ENCODE results near the gene SLC12A3. TPM values are rescaled to one million over a fixed set of nuclear protein-coding genes. Genes with fewer than 3 reads are reported as not detected.

Gene SLC12A3
- total RNA-seq = not detected

GRCh38 chr16:56864960-56865359 lies at the start of gene SLC12A3:
SLC12A3 (plus strand) TSS chr16:56865207; CDS start chr16:56865236, 29 bp downstream.
- DNase-seq (ENCODE audit: low read depth in 2 of 3, low spot score in 2 of 3) = no peak

DNA sequence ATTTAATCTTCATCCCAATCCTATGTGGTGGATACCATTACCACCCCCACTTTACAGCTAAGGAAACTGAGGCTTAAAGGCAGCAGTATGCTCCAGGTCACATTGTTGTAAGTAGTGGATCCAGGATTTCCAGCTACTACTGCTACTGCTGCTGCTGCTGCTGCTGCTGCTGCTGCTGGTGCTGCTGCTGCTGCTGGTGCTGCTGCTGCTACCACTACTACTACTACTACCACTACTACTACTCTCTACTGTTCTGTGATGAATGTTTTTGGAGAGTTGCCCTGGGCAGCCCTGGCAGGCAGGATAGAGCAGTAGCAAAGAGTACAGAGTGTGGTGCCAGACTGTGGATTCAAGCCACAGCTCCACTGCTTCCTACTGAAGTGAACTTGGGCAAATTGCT lies 49.3 kb upstream of the SLC12A3 start:
- DNase-seq (ENCODE audit: low read depth in 2 of 3, low spot score in 2 of 3) = no peak

DNA sequence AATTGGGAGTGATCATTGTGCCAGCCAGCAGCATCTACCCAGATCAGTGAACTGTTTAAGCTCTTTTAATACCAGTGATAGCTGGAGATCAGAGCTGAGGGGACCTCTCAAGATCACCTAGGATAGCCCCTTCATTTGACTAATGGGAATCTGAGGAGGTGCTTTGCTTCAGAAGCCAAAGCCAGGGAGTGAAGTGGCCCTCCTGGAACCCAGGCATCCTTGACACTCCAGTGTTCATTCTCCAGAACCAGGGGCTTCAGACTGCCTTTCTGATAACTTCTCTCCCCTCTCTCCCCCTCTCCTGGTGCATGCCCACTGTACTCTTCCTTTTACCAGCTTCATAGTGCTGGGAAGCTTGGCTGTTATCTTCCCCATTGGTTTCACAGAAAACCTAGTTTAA lies 48.0 kb upstream of the SLC12A3 start:
- DNase-seq (ENCODE audit: low read depth in 2 of 3, low spot score in 2 of 3) = no peak

GRCh38 chr16:56817938-56818337 lies 47.1 kb upstream of the SLC12A3 start:
- no peak for DNase-seq (ENCODE audit: low read depth in 2 of 3, low spot score in 2 of 3)

DNA sequence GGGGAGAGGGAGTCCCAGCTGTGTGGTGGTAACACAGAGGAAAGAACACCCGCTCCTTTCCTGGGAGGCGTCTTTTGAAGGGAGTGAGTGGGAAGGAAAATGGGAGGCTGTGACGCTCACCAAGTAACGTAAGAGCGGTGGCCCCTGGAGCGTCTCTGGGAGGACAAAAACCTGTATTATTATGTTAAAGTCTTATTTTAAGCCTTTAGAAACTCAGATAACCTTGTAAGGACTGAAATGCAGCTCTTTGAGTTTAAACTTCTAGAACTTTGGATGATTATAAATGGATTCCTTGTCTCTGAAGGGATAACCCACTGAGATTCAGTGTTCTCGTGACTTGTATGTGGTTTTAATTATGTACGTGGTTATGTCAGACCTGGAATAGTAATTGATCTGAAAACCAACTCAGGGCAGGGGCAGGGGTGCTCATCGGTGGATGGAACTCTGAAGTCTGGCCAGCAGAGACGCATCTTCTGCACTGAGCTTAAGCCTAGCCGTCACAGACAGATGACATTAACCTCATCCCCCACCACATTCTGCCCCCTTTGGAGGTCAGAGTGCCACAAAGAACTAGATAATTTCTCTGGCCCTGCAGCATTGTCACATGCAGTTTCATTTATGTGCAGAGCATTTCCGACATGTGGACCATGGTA lies 41.8 kb upstream of the SLC12A3 start:
- DNase-seq (ENCODE audit: low read depth in 2 of 3, low spot score in 2 of 3) = no peak

DNA sequence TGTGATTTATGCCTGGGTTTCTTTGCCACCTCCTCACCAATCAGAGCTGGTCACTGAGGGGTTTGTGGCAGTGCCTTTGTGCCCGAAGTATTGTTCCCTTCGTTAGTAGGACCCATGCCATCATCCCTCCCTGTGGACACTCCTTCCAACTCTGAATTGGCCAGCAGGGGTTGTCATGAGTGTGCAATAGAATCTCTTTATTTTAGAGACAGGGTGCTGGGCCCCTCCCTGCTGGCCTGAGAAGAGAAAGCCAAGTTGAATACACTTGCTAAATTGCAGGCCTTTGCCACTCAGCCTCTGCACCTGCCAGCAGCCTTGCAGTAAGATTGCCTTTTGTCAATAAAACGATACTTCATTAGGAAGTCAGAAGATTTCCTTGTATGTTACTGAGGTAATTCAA lies 40.7 kb upstream of the SLC12A3 start:
- peak in 1 of 3 donors; percentile 8 for DNase-seq (ENCODE audit: low read depth in 2 of 3, low spot score in 2 of 3)

- no peak for DNase-seq (ENCODE audit: low read depth in 2 of 3, low spot score in 2 of 3)
These were observed 40.2 kb upstream of the SLC12A3 start for GRCh38 chr16:56824804-56825203.

- no peak for DNase-seq (ENCODE audit: low read depth in 2 of 3, low spot score in 2 of 3)
These were observed 39.2 kb upstream of the SLC12A3 start for GRCh38 chr16:56825826-56826225.

GRCh38 chr16:56828647-56829046 lies 36.4 kb upstream of the SLC12A3 start:
- no peak for DNase-seq (ENCODE audit: low read depth in 2 of 3, low spot score in 2 of 3)

GRCh38 chr16:56830669-56831068 lies 34.3 kb upstream of the SLC12A3 start:
- no peak for DNase-seq (ENCODE audit: low read depth in 2 of 3, low spot score in 2 of 3)

DNA sequence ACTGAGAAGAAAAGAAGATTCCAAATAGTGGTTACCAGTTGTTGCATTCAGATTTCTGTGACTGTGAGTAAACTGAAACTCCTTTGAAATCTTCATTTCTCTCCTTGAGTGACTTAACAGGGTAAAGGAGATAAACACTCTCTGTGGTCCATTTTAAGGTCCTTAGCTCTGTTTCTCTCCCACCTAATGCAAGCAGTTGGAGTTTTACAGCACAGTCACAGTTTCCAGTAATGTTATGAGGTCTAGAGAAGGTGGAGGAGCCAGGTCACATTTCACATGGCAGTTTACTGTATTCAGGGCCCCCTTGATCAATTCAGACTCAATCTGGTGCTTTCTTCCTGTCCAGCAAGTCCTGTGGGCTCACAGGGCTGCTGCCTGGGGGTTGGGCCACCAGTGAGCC lies 32.2 kb upstream of the SLC12A3 start:
- DNase-seq (ENCODE audit: low read depth in 2 of 3, low spot score in 2 of 3) = no peak

- DNase-seq (ENCODE audit: low read depth in 2 of 3, low spot score in 2 of 3) = no peak
These were observed 31.6 kb upstream of the SLC12A3 start for GRCh38 chr16:56833243-56833970.

DNA sequence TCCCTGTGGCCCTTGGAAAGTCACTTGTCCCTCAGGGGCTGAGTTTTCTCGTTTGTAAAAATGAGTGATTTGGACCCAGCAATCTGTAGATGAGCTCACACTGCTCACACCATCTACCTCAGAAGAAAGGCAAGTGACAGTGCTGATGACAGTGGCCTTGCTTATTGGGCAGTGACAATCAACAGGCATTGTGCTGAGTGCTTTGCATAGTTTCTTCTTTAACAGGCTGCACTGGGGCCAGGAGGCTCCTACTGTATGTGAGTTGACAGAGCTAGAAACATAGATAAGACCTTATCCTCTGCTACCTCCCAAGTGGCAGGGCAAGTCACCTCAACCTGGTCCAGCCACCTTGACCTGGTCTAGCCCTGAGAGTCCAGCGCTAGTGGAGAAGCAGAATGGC lies 29.7 kb upstream of the SLC12A3 start:
- DNase-seq (ENCODE audit: low read depth in 2 of 3, low spot score in 2 of 3) = no peak

- DNase-seq (ENCODE audit: low read depth in 2 of 3, low spot score in 2 of 3) = no peak
These were observed 28.4 kb upstream of the SLC12A3 start for GRCh38 chr16:56836410-56837230.

GRCh38 chr16:56838622-56839337 lies 26.2 kb upstream of the SLC12A3 start:
- DNase-seq (ENCODE audit: low read depth in 2 of 3, low spot score in 2 of 3) = no peak

DNA sequence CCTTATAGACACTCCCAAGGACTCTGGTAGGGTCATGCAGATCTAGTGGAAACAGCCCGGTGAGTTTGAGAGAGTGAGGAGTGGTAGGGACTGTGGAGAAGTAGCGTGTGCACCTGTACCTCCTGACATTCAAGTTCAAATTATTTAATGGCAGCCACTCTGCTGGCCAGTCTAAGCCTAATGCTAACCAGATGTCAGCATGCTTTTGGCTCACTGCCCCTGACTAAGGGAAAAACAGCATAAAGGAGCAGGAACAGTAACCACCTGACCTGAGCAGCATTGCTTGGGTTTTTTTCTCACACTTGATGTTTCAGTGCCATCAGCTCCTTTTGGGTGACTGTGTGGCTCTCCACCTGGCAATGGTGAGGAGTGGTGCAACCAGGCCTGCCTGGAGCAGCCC lies 23.8 kb upstream of the SLC12A3 start:
- no peak for DNase-seq (ENCODE audit: low read depth in 2 of 3, low spot score in 2 of 3)

DNA sequence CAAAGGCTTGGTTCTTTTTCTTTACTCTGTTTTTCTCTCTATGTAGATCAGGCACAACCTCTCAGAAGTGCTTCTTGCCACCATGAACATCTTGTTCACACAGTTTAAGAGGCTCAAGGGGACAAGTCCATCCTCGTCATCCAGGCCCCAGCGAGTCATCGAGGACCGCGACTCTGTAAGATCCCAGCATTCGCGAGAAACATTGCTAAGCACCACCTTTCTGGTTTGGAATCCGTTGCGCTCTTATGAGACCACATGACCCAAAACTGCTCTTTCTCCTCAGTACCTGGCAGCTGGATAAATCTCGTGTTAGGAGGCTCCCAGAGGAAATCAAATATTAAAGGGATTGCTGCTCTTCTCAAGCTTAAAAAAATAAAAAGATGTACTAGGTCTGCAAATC lies 23.3 kb upstream of the SLC12A3 start:
- DNase-seq (ENCODE audit: low read depth in 2 of 3, low spot score in 2 of 3) = no peak

DNA sequence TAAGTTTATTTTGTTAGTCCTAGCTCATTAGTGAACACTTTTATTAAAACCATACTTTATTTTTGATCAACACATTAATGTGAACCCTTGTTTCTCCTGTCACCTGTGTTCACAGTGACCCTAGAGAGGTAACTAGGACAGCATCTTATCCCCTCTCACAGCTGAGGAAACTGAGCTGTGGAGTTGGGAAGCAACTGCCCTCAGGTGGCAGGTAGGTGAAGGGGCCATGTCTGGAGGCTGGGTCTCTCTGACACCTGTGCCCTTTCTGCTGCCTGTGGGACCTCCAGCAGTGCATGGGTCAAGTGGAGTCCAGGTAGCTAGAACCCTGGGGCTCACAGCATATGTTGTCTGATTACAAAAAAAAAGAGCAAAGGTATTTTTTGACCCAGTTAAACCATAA lies 22.9 kb upstream of the SLC12A3 start:
- DNase-seq (ENCODE audit: low read depth in 2 of 3, low spot score in 2 of 3) = no peak

DNA sequence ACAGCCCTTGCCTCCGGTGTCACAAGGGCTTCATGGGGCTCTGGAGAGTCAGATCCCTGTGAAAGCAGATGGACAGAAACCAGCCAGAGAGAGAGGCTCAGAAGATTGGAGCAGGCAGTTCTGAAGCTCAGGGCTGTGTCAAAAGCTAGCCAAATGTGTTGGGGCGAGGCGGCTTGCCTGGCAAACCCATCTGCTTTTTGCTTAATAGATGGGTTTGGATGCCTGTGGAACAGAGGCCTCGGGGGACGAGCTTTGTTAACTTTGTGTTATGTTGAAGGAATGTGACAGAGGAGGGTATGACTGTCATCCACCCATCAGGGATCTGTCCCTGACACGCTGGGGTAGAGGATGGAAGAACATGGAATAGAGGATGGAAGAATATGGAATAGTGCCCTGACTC lies 21.0 kb upstream of the SLC12A3 start:
- no peak for DNase-seq (ENCODE audit: low read depth in 2 of 3, low spot score in 2 of 3)

DNA sequence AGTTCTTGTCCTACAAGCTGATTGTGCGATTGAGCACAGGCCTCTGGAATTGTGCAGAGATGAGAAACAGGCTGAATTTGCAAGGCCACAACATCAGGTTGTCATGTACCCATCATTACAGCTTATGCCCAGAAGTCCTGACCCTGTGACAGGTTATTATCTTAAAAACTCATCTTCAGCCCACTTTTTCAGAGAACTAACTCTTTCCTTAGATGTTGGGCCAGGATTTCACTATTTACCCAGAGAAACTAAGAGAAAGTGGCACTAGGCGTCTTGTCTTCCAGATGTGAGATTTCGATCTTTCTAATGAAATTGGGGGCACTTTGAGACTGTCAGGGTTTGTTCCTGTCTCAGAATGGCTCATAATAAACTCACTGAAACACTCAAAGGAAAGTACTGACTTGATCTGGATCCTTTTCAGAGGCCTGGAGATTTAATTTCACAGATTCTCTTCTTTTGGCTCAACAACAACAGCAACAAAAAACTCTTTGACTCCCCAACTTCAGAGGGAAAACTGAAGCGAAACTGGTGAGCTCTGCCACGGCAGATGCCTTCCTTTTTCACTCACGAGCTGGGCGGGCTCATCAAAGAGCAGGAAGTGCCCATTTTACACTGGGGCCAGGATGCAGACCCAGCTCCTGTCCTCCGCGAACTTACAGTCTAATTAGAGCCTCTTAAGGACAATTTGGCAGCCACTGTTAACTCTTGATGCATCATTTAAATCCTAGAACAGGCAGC lies 17.7 kb upstream of the SLC12A3 start:
- no peak for DNase-seq (ENCODE audit: low read depth in 2 of 3, low spot score in 2 of 3)

All from hematopoietic multipotent progenitor cell (in vitro differentiated cells).